NCI-H345 treated with DMSO at 0.1 percent for 48 hours (cell line): ENCODE measurements around the gene SLC19A2.

Experiments used
- DNase-seq: peaks from one replicate; lab custom pipeline; 2025; ENCODE audit not compliant: unreplicated experiment; lab: John Stamatoyannopoulos, UW

Gene SLC19A2

GRCh38 chr1:169475806-169476387, 9.8 kb downstream of the SLC19A2 start:
- DNase-seq, result no peak

GRCh38 chr1:169474302-169474995, 11.3 kb downstream of the SLC19A2 start:
- DNase-seq, result no peak

GRCh38 chr1:169473347-169473746, 12.4 kb downstream of the SLC19A2 start:
- DNase-seq, result no peak

GRCh38 chr1:169472738-169473137, 13.0 kb downstream of the SLC19A2 start:
- DNase-seq, result no peak

- no peak for DNase-seq
Observed at GRCh38 chr1:169468982-169469381, 16.8 kb downstream of the SLC19A2 start.

- no peak for DNase-seq
Observed at GRCh38 chr1:169466259-169467230, 19.2 kb downstream of the SLC19A2 start.

GRCh38 chr1:169465281-169465680, 20.5 kb downstream of the SLC19A2 start:
- no peak for DNase-seq

- no peak for DNase-seq
Observed at GRCh38 chr1:169462385-169462784, 23.4 kb downstream of the SLC19A2 start.

GRCh38 chr1:169461390-169462000, 24.2 kb downstream of the SLC19A2 start:
- DNase-seq, result no peak

GRCh38 chr1:169460191-169460833, 25.4 kb downstream of the SLC19A2 start:
- no peak for DNase-seq

GRCh38 chr1:169457443-169457842, 28.3 kb downstream of the SLC19A2 start:
- DNase-seq, result no peak

- no peak for DNase-seq
Observed at GRCh38 chr1:169456029-169456428, 29.7 kb downstream of the SLC19A2 start.

GRCh38 chr1:169452921-169453320, 32.8 kb downstream of the SLC19A2 start:
- DNase-seq, result no peak

GRCh38 chr1:169451218-169451824, 34.4 kb downstream of the SLC19A2 start:
- no peak for DNase-seq

- DNase-seq, result no peak
Observed at GRCh38 chr1:169443923-169444322, 41.8 kb downstream of the SLC19A2 start.

GRCh38 chr1:169427081-169427641, 58.6 kb downstream of the SLC19A2 start, which contains the start of gene CCDC181:
Gene CCDC181 (minus strand): TSS chr1:169427474. CDS start chr1:169424927, 2,547 bp downstream.
- DNase-seq, result peak; percentile 25

GRCh38 chr1:169426174-169426705, 59.5 kb downstream of the SLC19A2 start:
- no peak for DNase-seq

- no peak for DNase-seq
Observed at GRCh38 chr1:169421309-169421708, 64.4 kb downstream of the SLC19A2 start.

- DNase-seq, result no peak
Observed at GRCh38 chr1:169414952-169415351, 70.8 kb downstream of the SLC19A2 start.
